ENCODE data around the gene TSPOAP1. TPM values are rescaled to one million over a fixed set of nuclear protein-coding genes. Genes with fewer than 3 reads are reported as not detected.

Gene TSPOAP1, protein sequence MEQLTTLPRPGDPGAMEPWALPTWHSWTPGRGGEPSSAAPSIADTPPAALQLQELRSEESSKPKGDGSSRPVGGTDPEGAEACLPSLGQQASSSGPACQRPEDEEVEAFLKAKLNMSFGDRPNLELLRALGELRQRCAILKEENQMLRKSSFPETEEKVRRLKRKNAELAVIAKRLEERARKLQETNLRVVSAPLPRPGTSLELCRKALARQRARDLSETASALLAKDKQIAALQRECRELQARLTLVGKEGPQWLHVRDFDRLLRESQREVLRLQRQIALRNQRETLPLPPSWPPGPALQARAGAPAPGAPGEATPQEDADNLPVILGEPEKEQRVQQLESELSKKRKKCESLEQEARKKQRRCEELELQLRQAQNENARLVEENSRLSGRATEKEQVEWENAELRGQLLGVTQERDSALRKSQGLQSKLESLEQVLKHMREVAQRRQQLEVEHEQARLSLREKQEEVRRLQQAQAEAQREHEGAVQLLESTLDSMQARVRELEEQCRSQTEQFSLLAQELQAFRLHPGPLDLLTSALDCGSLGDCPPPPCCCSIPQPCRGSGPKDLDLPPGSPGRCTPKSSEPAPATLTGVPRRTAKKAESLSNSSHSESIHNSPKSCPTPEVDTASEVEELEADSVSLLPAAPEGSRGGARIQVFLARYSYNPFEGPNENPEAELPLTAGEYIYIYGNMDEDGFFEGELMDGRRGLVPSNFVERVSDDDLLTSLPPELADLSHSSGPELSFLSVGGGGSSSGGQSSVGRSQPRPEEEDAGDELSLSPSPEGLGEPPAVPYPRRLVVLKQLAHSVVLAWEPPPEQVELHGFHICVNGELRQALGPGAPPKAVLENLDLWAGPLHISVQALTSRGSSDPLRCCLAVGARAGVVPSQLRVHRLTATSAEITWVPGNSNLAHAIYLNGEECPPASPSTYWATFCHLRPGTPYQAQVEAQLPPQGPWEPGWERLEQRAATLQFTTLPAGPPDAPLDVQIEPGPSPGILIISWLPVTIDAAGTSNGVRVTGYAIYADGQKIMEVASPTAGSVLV (N-terminal part only)
- 0.32 TPM in 1 of 2 replicates, not detected in the other for total RNA-seq

DNA sequence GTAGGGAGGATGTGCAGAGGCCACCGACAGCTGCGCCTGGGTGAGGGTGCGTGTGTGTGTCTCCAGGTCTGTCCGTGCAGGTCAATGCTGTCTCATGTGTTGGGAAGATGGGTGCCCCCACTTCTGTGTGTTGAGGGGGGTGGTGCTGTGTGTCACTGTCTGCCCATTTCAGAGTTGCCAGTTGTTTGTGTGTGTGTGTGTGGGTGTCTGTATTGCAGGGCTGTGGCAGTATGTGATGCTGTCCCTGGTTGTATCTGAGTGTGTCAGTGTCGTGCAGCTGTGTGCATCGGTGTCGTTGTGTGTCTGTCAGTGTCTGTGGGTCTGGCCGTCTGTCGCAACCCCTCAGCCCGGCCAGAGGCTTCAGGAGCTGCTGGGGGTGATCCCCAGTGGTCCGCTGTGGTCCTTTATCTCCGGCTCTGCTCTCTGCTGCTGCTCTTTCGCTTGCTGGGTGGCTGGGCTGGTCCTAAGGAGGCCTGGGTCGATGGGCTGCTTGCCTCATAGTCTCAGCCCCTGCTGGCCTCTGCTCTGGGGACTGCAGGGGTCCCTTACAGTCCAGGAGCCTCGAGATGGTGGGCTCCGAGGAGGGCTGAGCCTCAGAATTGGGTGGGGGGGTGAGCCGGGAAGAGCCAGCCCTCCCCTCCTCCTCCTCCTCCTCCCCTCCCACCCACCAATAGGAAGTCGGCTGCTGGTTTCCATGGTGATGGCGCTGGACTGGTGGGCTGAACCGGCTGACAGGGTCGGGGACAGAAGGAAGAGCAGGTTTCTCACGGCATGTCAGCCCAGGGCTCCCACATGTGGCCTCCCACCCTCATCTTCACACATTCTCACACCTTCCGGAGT is at the start of gene TSPOAP1:
TSPOAP1 (minus strand) TSS at position 601 of the 840 bp plus-strand sequence. CDS start 875 bp downstream, outside the sequence.

DNA sequence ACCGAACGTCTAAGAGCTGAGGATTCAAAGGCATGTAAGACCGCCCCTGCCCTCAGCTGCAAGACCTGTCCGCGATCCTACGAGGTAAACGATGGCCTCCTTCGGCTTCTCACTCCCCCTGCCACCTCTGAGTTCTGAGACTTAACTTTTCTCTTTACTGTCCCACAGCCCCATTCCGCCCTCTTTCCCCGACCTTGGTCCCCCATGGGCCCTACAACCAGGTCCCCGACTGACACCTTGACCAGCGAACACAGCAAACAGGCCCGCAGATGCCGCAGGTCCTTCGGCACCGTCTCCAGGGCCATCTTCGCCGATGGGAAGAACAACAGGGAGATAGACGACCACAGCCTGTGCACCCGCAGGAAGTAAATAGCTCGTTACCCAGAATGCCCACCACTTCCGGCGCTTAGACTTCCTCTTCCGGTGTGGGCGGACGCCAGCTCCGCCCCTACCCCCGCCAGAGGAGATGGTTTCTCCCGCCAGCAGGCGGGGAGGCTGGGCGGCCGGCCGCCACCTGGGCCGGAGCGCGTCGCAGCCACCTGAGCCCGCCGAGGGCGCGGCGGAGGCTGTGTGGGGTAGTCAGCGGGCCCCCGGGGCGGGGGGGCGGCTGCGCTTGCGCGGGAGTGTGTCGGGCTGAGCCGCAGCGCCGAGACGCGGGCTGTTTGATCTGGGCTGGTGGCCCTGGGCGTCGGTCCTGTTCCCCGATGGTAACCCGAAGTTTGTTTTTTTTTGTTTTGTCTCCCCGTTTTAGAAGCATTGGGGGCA is 23.4 kb upstream of the TSPOAP1 start, which contains the start of gene SUPT4H1:
SUPT4H1 (minus strand) TSS at position 371 of the 765 bp plus-strand sequence; CDS start at position 305, 66 bp downstream.

DNA sequence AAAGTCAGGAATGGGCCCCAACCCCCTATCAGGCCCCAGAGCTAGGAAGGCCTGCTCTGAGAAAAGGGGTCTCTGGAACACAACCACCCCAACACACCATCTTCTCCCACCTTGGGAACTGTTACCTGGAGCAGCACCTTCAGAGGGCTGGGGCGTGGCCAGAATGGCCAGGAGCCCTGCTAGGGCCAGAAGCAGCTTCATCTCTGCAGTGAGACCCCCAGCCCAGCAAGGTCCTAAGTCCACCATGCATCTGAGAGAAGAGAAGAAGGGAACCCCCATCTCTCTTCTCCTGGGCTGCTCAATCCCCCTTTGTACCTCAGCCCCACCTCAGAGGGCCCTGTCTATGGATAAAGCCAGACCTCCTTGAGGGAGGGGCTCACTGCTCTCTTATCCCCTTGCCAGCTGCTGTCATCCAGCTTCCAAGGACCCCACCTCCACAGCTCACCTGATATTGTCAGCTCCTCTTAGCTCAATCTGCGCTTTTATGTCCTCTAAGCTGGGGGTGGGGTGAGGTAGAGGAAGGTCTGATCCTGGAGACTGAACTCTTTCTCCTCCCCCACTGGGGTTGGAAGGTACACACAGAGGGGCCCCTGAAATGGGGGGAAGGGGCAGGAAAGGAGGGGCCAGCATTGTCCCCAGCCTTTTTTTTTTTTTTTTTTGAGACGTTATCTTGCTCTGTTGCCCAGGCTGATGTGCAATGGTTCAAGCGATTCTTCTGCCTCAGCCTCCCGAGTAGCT is 47.9 kb downstream of the TSPOAP1 start, which contains the start of gene MPO:
MPO (minus strand) TSS at position 456 of the 738 bp plus-strand sequence; CDS start at position 279, 177 bp downstream.

Other genes starting within 250 kb of the TSPOAP1 start
- gene DYNLL2, start 245.4 kb downstream of the TSPOAP1 start, total RNA-seq = 11.3 and 12.5 TPM in 2 replicates
- not detected in 2 replicates for gene OR4D1, start 180.4 kb downstream of the TSPOAP1 start, total RNA-seq
- gene OR4D2, start 161.8 kb downstream of the TSPOAP1 start, total RNA-seq = not detected in 2 replicates
- gene EPX, start 136.1 kb downstream of the TSPOAP1 start, total RNA-seq = not detected in 2 replicates
- gene MKS1, start 109.5 kb downstream of the TSPOAP1 start, total RNA-seq = 13.4 and 16.2 TPM in 2 replicates
- gene LPO, start 90.2 kb downstream of the TSPOAP1 start, total RNA-seq = not detected in 2 replicates
- gene MPO, start 47.9 kb downstream of the TSPOAP1 start, total RNA-seq = not detected in 2 replicates
- 30.5 and 40.5 TPM in 2 replicates for gene SUPT4H1, start 23.4 kb upstream of the TSPOAP1 start, total RNA-seq
- gene RNF43, start 88.7 kb upstream of the TSPOAP1 start, total RNA-seq = 0.32 TPM in 1 of 2 replicates, not detected in the other
- not detected in 2 replicates for gene HSF5, start 159.6 kb upstream of the TSPOAP1 start, total RNA-seq
- gene MTMR4, start 185.8 kb upstream of the TSPOAP1 start, total RNA-seq = 17.9 and 20.3 TPM in 2 replicates

Measured in cardiac atrium fibroblast (primary cell).